ENCODE results near the gene ZNF354B.

GRCh38 chr5:178851951-178852350 lies 7.8 kb upstream of the ZNF354B start:
- TF ChIP-seq POLR2A (IDR thresholded peaks at IDR 0.05) (no peak), CTCF (IDR thresholded peaks at IDR 0.05) (no peak)
